Small intestine (tissue), 7 donors: Measurements from ENCODE around the gene DLG2. TPM values are rescaled to one million over a fixed set of nuclear protein-coding genes. Genes with fewer than 3 reads are reported as not detected.
A peak's percentile ranks its signal among the peaks of the same experiment; 100 is the strongest.
"Not testable (repeated sequence)": the region's sequence is repeated elsewhere in the genome, so short reads cannot be mapped to it uniquely, and the experiment has no call there.

Experiments used
- DNase-seq, 2 donors: peaks; one replicate each; pipeline versions ENCODE4 v3.0.0 to v3.0.0-alpha.2; 2013
- FAIRE-seq: peaks from 2 replicates; lab custom pipeline; 2012; peaks lifted over from hg19 to GRCh38; lab: Jason Lieb, UNC
- H3K27ac ChIP-seq, 3 donors: one replicate each; pipeline ENCODE4 v1.5.1; 2013; ENCODE audit warnings: low read length in 2 of 3, mild to moderate bottlenecking in 2 of 3, control low read depth in 1 of 3, inconsistent platforms in 1 of 3, low read depth in 1 of 3, moderate library complexity in 1 of 3
- H3K27me3 ChIP-seq, 3 donors: one replicate each; pipeline ENCODE4 v1.6.1; 2013; ENCODE audit warnings: low read length in 3 of 3, inconsistent platforms in 1 of 3; ENCODE audit not compliant: control insufficient read depth in 3 of 3, insufficient read depth in 3 of 3
- H3K36me3 ChIP-seq, 3 donors: one replicate each; pipeline ENCODE4 v1.6.1; 2013; ENCODE audit warnings: low read length in 3 of 3, inconsistent platforms in 1 of 3, low read depth in 1 of 3, mild to moderate bottlenecking in 1 of 3, moderate library complexity in 1 of 3; ENCODE audit not compliant: control insufficient read depth in 3 of 3, insufficient read depth in 2 of 3
- H3K4me1 ChIP-seq, 3 donors: one replicate each; pipeline ENCODE4 v1.6.1; 2013; ENCODE audit warnings: low read length in 2 of 3, inconsistent platforms in 1 of 3, low read depth in 1 of 3, mild to moderate bottlenecking in 1 of 3, moderate library complexity in 1 of 3; ENCODE audit not compliant: control insufficient read depth in 3 of 3, insufficient read depth in 2 of 3
- H3K4me3 ChIP-seq, 3 donors: one replicate each; pipeline ENCODE4 v1.5.1; 2013; ENCODE audit warnings: low read length in 3 of 3, control low read depth in 1 of 3, inconsistent platforms in 1 of 3, low read depth in 1 of 3, mild to moderate bottlenecking in 1 of 3, moderate library complexity in 1 of 3
- H3K9me3 ChIP-seq, 2 donors: one replicate each; pipeline ENCODE4 v1.6.1; 2013; ENCODE audit warnings: low read depth in 1 of 2, low read length in 1 of 2; ENCODE audit not compliant: control insufficient read depth in 2 of 2, insufficient read depth in 1 of 2
- WGBS, 3 donors: extraction: QIAGEN DNeasy Blood & Tissue Kit; methylation state at CpG; one replicate each; pipeline ENCODE4 v1.1.7; 2013; 5-methylcytosine and 5-hydroxymethylcytosine counted together
- polyA plus RNA-seq, 4 donors: library from polyadenylated mRNA; stranded (reverse) in 3 of 4; unstranded in 1 of 4; fragments of 200-250 nt in 3 of 4; fragments of 120-200 nt in 1 of 4; gene quantifications; one replicate each; pipeline versions ENCODE4 v1.2.1 to v1.2.3, GENCODE V29; 2013
- donor health status: healthy with polysubstance abuse.
- donor health status: control.
- donor health status: control.
- donor health status: Bipolar disorder and iron deficiency.
- donor health status: healthy.

Gene DLG2
- polyA plus RNA-seq, 4 donors = 0.22 to 1.6 (median 1.1) TPM

- WGBS, 3 donors = 82 to 91% (median 87%) methylated on average over 6 of the region's 6 CpGs
- FAIRE-seq = no peak
Measured at GRCh38 chr11:85359859-85360258, 267.3 kb downstream of the DLG2 start.

GRCh38 chr11:85355921-85356320 lies 271.2 kb downstream of the DLG2 start:
- H3K27me3 ChIP-seq = no peaks in the 10 kb centered on the region
- no peaks in the 10 kb centered on the region for H3K36me3 ChIP-seq
- no peak for DNase-seq
- no peaks in the 10 kb centered on the region for H3K9me3 ChIP-seq
- H3K27ac ChIP-seq = no peak overlapping the region
- no peaks in the 10 kb centered on the region for H3K4me1 ChIP-seq
- no peak overlapping the region for H3K4me3 ChIP-seq
- no peak for FAIRE-seq

More at GRCh38 chr11:85359859-85360258, 267.3 kb downstream of the DLG2 start:
- H3K36me3 ChIP-seq = no peaks in the 10 kb centered on the region
- H3K4me1 ChIP-seq = no peaks in the 10 kb centered on the region
- H3K4me3 ChIP-seq = no peak overlapping the region
- H3K9me3 ChIP-seq = no peaks in the 10 kb centered on the region
- H3K27ac ChIP-seq = no peak overlapping the region
- no peak for DNase-seq
- H3K27me3 ChIP-seq = no peaks in the 10 kb centered on the region

- not testable (repeated sequence) for H3K4me1 ChIP-seq, H3K4me3 ChIP-seq, DNase-seq, H3K27me3 ChIP-seq, H3K27ac ChIP-seq, H3K36me3 ChIP-seq, H3K9me3 ChIP-seq, FAIRE-seq
- 86 to 95% (median 93%) methylated on average over 2 of the region's 2 CpGs for whole genome bisulfite sequencing, 3 donors
Measured at GRCh38 chr11:85349539-85349938, 277.6 kb downstream of the DLG2 start.

GRCh38 chr11:85348945-85349344 lies 278.2 kb downstream of the DLG2 start:
- Histone ChIP-seq H3K4me1 (no peaks in the 10 kb centered on the region), H3K9me3 (no peaks in the 10 kb centered on the region), H3K4me3 (no peak overlapping the region), H3K36me3 (no peaks in the 10 kb centered on the region), H3K27ac (no peak overlapping the region), H3K27me3 (no peaks in the 10 kb centered on the region)
- FAIRE-seq = no peak
- DNase-seq = no peak

- DNase-seq = no peak
- no peaks in the 10 kb centered on the region for H3K9me3 ChIP-seq
- WGBS, 3 donors = 67 to 74% (median 69%) methylated on average over 1 of the region's 1 CpG
- FAIRE-seq = no peak
- H3K36me3 ChIP-seq = no peaks in the 10 kb centered on the region
- no peaks in the 10 kb centered on the region for H3K4me1 ChIP-seq
- no peak overlapping the region for H3K4me3 ChIP-seq
- H3K27ac ChIP-seq = no peak overlapping the region
- no peaks in the 10 kb centered on the region for H3K27me3 ChIP-seq
Measured at GRCh38 chr11:85347291-85347690, 279.9 kb downstream of the DLG2 start.

- Histone ChIP-seq H3K27ac (no peak overlapping the region), H3K4me1 (no peaks in the 10 kb centered on the region), H3K36me3 (no peaks in the 10 kb centered on the region), H3K4me3 (no peak overlapping the region), H3K27me3 (no peaks in the 10 kb centered on the region), H3K9me3 (no peaks in the 10 kb centered on the region)
- 91 to 96% (median 95%) methylated on average over 6 of the region's 6 CpGs for WGBS, 3 donors
- no peak for FAIRE-seq
- DNase-seq = no peak
Measured at GRCh38 chr11:85346484-85346883, 280.7 kb downstream of the DLG2 start.

GRCh38 chr11:85340846-85341245 lies 286.3 kb downstream of the DLG2 start:
- H3K4me1 ChIP-seq, H3K9me3 ChIP-seq, H3K27me3 ChIP-seq, H3K36me3 ChIP-seq, H3K4me3 ChIP-seq, FAIRE-seq, H3K27ac ChIP-seq, DNase-seq: not testable (repeated sequence)
- WGBS, 3 donors = 78 to 84% (median 83%) methylated on average over 3 of the region's 3 CpGs

GRCh38 chr11:85318573-85318972 lies 308.6 kb downstream of the DLG2 start:
- H3K4me1 ChIP-seq = no peaks in the 10 kb centered on the region
- H3K9me3 ChIP-seq = no peaks in the 10 kb centered on the region
- no peaks in the 10 kb centered on the region for H3K36me3 ChIP-seq
- WGBS, 3 donors = 73 to 82% (median 78%) methylated on average over 1 of the region's 1 CpG
- no peaks in the 10 kb centered on the region for H3K27me3 ChIP-seq
- no peak overlapping the region for H3K27ac ChIP-seq
- H3K4me3 ChIP-seq = no peak overlapping the region
- DNase-seq (no peak), FAIRE-seq (no peak)

- no peaks in the 10 kb centered on the region for H3K27me3 ChIP-seq
- FAIRE-seq (no peak), DNase-seq (peak in 1 of 2 donors; percentile 0)
- 67 to 68% (median 67%) methylated on average over 5 of the region's 5 CpGs for WGBS, 3 donors
- no peak overlapping the region for H3K27ac ChIP-seq
- H3K4me1 ChIP-seq = no peaks in the 10 kb centered on the region
- H3K9me3 ChIP-seq = no peaks in the 10 kb centered on the region
- no peak overlapping the region for H3K4me3 ChIP-seq
- H3K36me3 ChIP-seq = no peaks in the 10 kb centered on the region
Measured at GRCh38 chr11:85316967-85317366, 310.2 kb downstream of the DLG2 start.
